Measurements from ENCODE around the gene DNASE1L3.

The DNASE1L3 gene

DNA sequence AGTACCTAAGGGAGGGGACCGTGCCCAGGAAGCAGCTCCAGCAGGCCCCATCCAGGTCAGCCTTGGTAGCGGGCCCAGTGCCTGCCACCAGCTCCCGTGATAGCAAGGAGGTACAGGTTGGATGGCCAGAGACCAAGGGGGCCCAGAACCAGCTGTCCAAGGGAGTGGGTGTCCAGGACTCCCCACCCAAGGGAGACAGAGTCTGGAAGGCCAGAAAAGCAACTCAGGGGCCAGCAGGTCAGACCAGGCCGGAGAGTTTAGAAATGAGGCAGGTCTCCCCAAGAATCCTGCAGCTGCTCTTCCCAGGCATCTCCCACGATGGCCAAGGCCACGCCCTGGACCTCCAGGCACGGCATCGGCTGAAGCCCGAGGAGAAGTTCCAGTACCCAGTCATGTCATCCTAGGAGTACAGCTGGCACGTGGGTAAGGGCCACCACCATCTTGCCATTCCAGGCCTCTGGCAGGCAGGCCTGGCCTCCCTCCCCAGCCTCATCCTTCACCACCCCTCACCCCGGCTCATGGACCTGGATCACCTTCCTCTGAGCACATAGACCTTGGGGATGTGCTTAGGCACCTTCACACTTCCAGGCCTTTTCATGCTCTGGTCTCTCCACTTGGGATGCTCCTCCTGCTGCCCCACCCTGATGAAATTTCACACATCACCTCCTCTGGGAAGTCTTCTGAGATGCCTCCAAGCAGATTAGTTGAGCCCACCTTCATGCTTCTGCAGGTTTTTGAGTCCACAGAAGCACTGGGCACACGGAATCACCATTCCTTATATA, 30.5 kb downstream of the DNASE1L3 start:
- in situ Hi-C loops (cut with HindIII; ENCODE audit: low sequenced_read_pairs): no loop called here
- no peak for DNase-seq (ENCODE audit: low read depth, low spot score)
- TF ChIP-seq CTCF (IDR thresholded peaks at IDR 0.05; ENCODE audit: low read depth, low read length): no peak
- no peak overlapping the region for H3K4me3 ChIP-seq (ENCODE audit: low read depth, low read length)

DNA sequence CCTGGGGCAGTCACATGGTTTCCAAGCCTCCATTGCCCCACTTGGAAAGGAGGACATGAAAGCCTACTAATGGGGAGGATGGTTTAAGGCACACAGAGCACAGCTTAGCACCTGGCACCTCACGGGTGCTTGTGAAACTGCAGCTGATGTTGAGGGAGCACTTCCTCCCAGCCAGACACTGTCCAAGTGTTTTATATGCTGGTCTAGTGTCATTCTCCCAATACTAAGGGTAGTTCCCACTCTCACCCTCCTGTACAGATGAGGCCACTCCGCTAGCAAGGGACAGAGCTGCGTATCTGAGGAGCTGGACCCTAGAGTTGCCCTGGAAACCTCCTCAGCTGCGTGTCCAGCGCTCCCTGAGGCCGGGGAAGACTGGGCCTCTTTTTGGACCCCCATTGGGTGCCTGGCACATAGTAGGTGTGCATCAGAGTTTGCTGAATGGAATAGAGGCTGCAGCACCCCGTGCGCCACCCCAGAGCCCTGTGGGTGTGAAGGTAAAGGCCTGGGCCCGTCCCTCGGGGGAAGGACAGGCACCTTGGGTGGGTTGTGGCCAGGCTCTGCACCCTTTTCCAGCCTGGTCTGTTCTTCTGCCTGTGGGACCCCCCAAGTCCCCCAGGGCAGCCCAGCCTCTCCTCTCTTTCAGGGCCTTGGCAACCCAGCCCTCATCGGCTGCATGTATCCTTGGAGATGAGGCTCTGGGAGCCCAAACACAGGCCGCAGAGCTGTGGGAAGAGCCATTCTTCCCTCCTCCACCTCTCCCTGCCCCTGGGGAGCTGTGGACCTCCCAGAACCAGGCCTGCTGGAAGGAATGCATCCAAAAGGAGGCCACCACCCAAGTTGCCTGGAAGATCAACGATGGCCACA, 31.3 kb downstream of the DNASE1L3 start:
- H3K4me3 ChIP-seq (ENCODE audit: low read depth, low read length): no peak overlapping the region
- no peak for DNase-seq (ENCODE audit: low read depth, low spot score)

GRCh38 chr3:58178528-58179234, 32.1 kb downstream of the DNASE1L3 start:
- TF ChIP-seq CTCF (IDR thresholded peaks at IDR 0.05; ENCODE audit: low read depth, low read length): no peak

More for the DNA sequence above, 31.3 kb downstream of the DNASE1L3 start:
- in situ Hi-C loops (cut with HindIII; ENCODE audit: low sequenced_read_pairs): no loop called here
- TF ChIP-seq CTCF (IDR thresholded peaks at IDR 0.05; ENCODE audit: low read depth, low read length): no peak

DNA sequence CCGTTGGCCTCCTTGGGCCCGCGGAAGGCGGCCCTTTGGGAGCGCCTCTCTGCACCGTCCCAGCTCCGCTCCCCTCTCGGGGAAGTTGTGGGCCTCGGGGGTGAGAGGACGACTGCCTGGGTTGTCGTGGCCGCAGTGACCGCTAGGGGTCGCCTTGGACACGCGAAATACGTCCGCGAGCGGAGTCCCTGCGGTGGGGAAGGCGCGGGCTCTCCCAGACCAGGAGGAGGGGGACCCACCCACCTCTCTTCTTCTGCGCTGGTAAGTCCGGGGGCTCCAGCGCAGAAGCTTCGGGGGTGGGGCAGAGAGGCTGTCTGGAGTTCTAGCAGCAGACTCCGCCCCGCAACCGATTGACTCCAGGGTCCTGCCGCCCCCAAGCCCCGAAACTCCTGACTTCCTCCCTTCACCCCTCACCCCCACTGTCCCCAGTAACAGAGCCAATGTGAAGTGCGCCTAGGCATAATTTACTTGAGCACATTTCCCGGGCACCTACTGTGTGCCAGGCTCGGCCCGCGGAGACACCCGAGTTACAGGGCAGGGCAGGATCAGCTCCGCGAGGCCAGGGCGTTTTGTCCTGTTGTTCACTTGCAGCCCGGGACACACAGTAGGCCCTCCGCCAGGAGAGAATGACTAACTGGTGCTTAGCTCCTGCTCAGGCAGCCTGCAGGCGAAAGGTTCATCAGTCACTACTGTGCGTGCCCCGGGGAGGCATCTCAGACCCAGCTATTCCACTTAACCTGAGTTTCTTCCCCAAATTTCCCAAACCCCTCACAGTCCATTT, 32.8 kb downstream of the DNASE1L3 start:
- H3K4me3 ChIP-seq (ENCODE audit: low read depth, low read length): peak overlapping the region; percentile 36
- DNase-seq (ENCODE audit: low read depth, low spot score): peak; percentile 79
- in situ Hi-C loops (cut with HindIII; ENCODE audit: low sequenced_read_pairs): no loop called here
- peak; percentile 94 for TF ChIP-seq CTCF (IDR thresholded peaks at IDR 0.05; ENCODE audit: low read depth, low read length)

More at GRCh38 chr3:58178528-58179234, 32.1 kb downstream of the DNASE1L3 start:
- no peak overlapping the region for H3K4me3 ChIP-seq (ENCODE audit: low read depth, low read length)
- in situ Hi-C loops (cut with HindIII; ENCODE audit: low sequenced_read_pairs): no loop called here
- no peak for DNase-seq (ENCODE audit: low read depth, low spot score)

DNA sequence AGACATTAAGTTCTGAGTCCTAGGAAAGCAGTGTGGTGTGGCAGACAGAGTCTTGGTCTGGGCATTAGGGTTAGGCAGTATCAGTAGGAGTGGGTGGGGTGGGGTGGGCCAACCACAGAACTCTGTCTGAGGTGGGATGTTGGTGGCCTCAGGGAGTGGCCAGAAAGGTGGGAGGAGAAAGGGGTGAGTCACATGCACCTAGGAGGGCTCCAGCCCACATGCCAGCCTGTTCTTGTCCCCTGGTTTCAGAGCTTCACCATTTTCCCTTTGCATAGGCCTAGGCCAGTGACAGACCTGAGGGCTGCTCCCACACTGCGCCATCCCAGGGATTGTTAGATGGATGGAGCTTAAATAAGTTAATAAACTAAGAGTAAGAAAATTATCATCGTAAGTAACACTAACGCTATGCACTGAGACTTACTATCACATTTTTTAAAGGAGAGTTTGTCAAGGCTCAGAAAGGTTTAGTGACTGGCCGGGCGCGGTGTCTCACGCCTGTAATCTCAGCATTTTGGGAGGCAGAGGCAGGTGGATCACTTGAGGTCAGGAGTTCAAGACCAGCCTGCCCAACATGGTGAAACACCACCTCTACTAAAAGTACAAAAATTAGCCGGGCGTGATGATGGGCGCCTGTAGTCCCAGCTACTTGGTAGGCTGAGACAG, 33.8 kb downstream of the DNASE1L3 start:
- DNase-seq (ENCODE audit: low read depth, low spot score): no peak
- in situ Hi-C loops (cut with HindIII; ENCODE audit: low sequenced_read_pairs): no loop called here
- H3K4me3 ChIP-seq (ENCODE audit: low read depth, low read length): no peak overlapping the region
- TF ChIP-seq CTCF (IDR thresholded peaks at IDR 0.05; ENCODE audit: low read depth, low read length): no peak
